Mammary epithelial cell (primary cell): ENCODE measurements around the gene POU2AF3.

Experiments
- EZH2 ChIP-seq: IDR thresholded peaks from 2 replicates; pipeline ENCODE4 v1.6.1; 2012; ENCODE audit warnings: low read length, inconsistent platforms, borderline replicate concordance
- TF ChIP-seq, protein P1 (sequence below), 2 donors: IDR thresholded peaks in 1 of 2; conservative IDR thresholded peaks in 1 of 2; 2 replicates each; pipeline ENCODE4 v1.5.1; 2011 to 2012; ENCODE audit warnings: inconsistent platforms in 2 of 2, low read length in 2 of 2, mild to moderate bottlenecking in 2 of 2, control low read depth in 1 of 2, low read depth in 1 of 2; ENCODE audit not compliant: insufficient read depth in 1 of 2; ENCODE audit errors: extremely low read depth in 1 of 2

DNA sequence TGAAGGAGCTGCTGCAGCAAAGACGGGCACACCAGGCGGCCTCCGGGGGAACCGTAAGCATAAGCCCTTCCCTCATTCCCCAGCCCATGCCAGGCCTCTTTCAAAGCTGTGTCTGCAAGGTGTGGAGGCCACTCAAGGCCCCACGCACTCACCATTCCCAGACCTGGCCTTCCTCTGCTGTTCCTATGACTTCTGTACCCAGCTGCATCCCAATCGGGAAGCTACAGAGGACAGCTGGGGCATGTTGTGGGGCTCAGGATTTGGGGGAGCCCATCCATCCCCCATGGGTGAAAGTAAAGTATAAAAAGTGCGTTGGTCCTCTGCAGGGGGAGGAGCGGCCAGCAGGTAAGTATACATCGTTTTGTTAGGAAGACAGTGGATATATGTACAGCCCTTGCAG lies 2.2 kb downstream of the POU2AF3 start:
- TF ChIP-seq, protein P1, sequence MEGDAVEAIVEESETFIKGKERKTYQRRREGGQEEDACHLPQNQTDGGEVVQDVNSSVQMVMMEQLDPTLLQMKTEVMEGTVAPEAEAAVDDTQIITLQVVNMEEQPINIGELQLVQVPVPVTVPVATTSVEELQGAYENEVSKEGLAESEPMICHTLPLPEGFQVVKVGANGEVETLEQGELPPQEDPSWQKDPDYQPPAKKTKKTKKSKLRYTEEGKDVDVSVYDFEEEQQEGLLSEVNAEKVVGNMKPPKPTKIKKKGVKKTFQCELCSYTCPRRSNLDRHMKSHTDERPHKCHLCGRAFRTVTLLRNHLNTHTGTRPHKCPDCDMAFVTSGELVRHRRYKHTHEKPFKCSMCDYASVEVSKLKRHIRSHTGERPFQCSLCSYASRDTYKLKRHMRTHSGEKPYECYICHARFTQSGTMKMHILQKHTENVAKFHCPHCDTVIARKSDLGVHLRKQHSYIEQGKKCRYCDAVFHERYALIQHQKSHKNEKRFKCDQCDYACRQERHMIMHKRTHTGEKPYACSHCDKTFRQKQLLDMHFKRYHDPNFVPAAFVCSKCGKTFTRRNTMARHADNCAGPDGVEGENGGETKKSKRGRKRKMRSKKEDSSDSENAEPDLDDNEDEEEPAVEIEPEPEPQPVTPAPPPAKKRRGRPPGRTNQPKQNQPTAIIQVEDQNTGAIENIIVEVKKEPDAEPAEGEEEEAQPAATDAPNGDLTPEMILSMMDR (conservative IDR thresholded peaks at IDR 0.05 in 1 of 2, IDR thresholded peaks at IDR 0.05 in 1 of 2; ENCODE audit: extremely low read depth in 1 of 2, insufficient read depth in 1 of 2, low read depth in 1 of 2, low read length in 2 of 2): no peak
- no peak for TF ChIP-seq EZH2
